ENCODE results near the gene CPSF3.

CPSF3 gene

DNA sequence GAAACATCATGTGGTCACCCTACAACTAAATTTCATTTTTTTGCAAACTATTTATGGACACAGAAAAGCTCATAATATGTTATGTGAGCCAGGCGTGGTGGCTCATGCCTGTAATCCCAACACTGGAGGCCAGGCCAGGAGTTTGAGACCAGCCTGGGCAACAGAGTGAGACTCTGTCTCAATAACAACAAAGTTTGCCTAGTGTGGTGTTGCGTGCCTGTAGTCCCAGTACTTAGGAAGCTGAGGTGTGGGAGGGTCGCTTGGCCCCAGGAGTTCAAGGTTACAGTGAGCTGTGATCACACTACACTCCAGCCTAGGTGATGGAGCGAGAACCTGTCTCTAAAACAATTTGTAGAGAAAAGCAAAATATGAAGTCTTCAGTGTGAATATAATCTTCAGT, 56.7 kb downstream of the CPSF3 start:
- Histone ChIP-seq H3K4me3 (ENCODE audit: low read depth in 1 of 2, low read length in 2 of 2) (no peak overlapping the region), H3K27me3 (ENCODE audit: insufficient read depth, low read length, poor library complexity) (no peaks in the 10 kb centered on the region), H3K9me3 (ENCODE audit: insufficient read depth, low read length, severe bottlenecking) (no peaks in the 10 kb centered on the region), H4K20me1 (ENCODE audit: insufficient read depth, low read length) (peaks cover 7% of the 10 kb centered on the region; the same call in 1 of the 2 replicates), H3K4me1 (ENCODE audit: insufficient read depth, low read length) (peaks cover 22% of the 10 kb centered on the region), H2AFZ (ENCODE audit: low read depth, low read length) (no peak overlapping the region), H3K79me2 (ENCODE audit: insufficient read depth, low read length) (peaks cover 19% of the 10 kb centered on the region), H3K27ac (ENCODE audit: low read length) (no peak overlapping the region), H3K4me2 (ENCODE audit: insufficient read depth, low read length) (no peak overlapping the region), H3K36me3 (ENCODE audit: insufficient read depth, low read length) (peaks cover 73% of the 10 kb centered on the region), H3K9ac (ENCODE audit: low read depth, low read length) (no peak overlapping the region)
- no peak for TF ChIP-seq EZH2 (IDR thresholded peaks at IDR 0.05; ENCODE audit: borderline replicate concordance, low read depth, low read length, severe bottlenecking)
- TF ChIP-seq, protein P1, sequence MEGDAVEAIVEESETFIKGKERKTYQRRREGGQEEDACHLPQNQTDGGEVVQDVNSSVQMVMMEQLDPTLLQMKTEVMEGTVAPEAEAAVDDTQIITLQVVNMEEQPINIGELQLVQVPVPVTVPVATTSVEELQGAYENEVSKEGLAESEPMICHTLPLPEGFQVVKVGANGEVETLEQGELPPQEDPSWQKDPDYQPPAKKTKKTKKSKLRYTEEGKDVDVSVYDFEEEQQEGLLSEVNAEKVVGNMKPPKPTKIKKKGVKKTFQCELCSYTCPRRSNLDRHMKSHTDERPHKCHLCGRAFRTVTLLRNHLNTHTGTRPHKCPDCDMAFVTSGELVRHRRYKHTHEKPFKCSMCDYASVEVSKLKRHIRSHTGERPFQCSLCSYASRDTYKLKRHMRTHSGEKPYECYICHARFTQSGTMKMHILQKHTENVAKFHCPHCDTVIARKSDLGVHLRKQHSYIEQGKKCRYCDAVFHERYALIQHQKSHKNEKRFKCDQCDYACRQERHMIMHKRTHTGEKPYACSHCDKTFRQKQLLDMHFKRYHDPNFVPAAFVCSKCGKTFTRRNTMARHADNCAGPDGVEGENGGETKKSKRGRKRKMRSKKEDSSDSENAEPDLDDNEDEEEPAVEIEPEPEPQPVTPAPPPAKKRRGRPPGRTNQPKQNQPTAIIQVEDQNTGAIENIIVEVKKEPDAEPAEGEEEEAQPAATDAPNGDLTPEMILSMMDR (IDR thresholded peaks at IDR 0.05; ENCODE audit: borderline replicate concordance, extremely low read depth, low read length, poor library complexity, severe bottlenecking), result no peak
- ATAC-seq (ENCODE audit: insufficient read depth, low read depth), result no peak
- no peak for DNase-seq

GRCh38 chr2:9483107-9483506, 59.7 kb downstream of the CPSF3 start:
- H3K4me2 ChIP-seq (ENCODE audit: insufficient read depth, low read length), result no peak overlapping the region
- TF ChIP-seq EZH2 (IDR thresholded peaks at IDR 0.05; ENCODE audit: borderline replicate concordance, low read depth, low read length, severe bottlenecking), result no peak
- TF ChIP-seq, protein P1 (IDR thresholded peaks at IDR 0.05; ENCODE audit: borderline replicate concordance, extremely low read depth, low read length, poor library complexity, severe bottlenecking), result no peak
- H3K9me3 ChIP-seq (ENCODE audit: insufficient read depth, low read length, severe bottlenecking), result no peaks in the 10 kb centered on the region
- no peak for DNase-seq
- H3K27ac ChIP-seq (ENCODE audit: low read length), result no peak overlapping the region
- H3K27me3 ChIP-seq (ENCODE audit: insufficient read depth, low read length, poor library complexity), result no peaks in the 10 kb centered on the region
- peaks cover 3% of the 10 kb centered on the region; the same call in 1 of the 2 replicates for H3K79me2 ChIP-seq (ENCODE audit: insufficient read depth, low read length)
- H3K4me3 ChIP-seq (ENCODE audit: low read depth in 1 of 2, low read length in 2 of 2), result no peak overlapping the region
- no peaks in the 10 kb centered on the region for H3K4me1 ChIP-seq (ENCODE audit: insufficient read depth, low read length)
- no peak for ATAC-seq (ENCODE audit: insufficient read depth, low read depth)
- peaks cover 89% of the 10 kb centered on the region for H3K36me3 ChIP-seq (ENCODE audit: insufficient read depth, low read length)
- peaks cover 7% of the 10 kb centered on the region; the same call in 1 of the 2 replicates for H4K20me1 ChIP-seq (ENCODE audit: insufficient read depth, low read length)
- H2AFZ ChIP-seq (ENCODE audit: low read depth, low read length), result no peak overlapping the region
- H3K9ac ChIP-seq (ENCODE audit: low read depth, low read length), result no peak overlapping the region

- DNase-seq, result no peak
- no peak overlapping the region for H3K27ac ChIP-seq (ENCODE audit: low read length)
- H3K36me3 ChIP-seq (ENCODE audit: insufficient read depth, low read length), result peaks cover 95% of the 10 kb centered on the region
These were observed 61.1 kb downstream of the CPSF3 start for GRCh38 chr2:9484533-9484932.

More at GRCh38 chr2:9484533-9484932, 61.1 kb downstream of the CPSF3 start:
- Histone ChIP-seq H4K20me1 (ENCODE audit: insufficient read depth, low read length) (peaks cover 7% of the 10 kb centered on the region; the same call in 1 of the 2 replicates), H3K4me1 (ENCODE audit: insufficient read depth, low read length) (no peaks in the 10 kb centered on the region), H3K9ac (ENCODE audit: low read depth, low read length) (no peak overlapping the region), H3K9me3 (ENCODE audit: insufficient read depth, low read length, severe bottlenecking) (no peaks in the 10 kb centered on the region), H3K4me3 (ENCODE audit: low read depth in 1 of 2, low read length in 2 of 2) (no peak overlapping the region), H3K79me2 (ENCODE audit: insufficient read depth, low read length) (0 out of 2 replicates have a peak, but pooled peaks cover 2% of the 10 kb centered on the region), H3K27me3 (ENCODE audit: insufficient read depth, low read length, poor library complexity) (no peaks in the 10 kb centered on the region), H3K4me2 (ENCODE audit: insufficient read depth, low read length) (no peak overlapping the region), H2AFZ (ENCODE audit: low read depth, low read length) (no peak overlapping the region)
- no peak for ATAC-seq (ENCODE audit: insufficient read depth, low read depth)
- TF ChIP-seq, protein P1 (IDR thresholded peaks at IDR 0.05; ENCODE audit: borderline replicate concordance, extremely low read depth, low read length, poor library complexity, severe bottlenecking), result no peak
- TF ChIP-seq EZH2 (IDR thresholded peaks at IDR 0.05; ENCODE audit: borderline replicate concordance, low read depth, low read length, severe bottlenecking), result no peak
